ENCODE data around the gene CALN1.

CALN1 gene

DNA sequence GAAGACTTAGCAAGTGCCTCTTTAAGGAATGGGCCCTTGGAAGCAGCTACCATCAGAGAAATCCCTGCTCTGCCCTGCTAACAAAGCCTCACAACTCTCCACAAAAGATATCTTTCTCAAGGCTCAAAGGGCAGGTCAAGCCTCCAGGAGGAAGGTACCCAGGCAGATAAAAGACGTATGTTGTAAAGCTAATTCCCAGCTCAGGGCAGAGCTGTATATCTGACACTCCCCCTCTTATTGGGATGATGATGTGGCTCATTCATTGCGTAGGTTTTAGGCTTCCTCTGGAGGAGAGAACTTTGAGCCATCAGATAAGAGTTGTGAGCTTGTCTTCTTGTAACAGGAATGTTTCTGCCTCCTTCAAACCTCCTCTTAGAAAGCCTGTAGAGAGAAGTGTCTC, 145.4 kb downstream of the CALN1 start:
- no peak overlapping the region for H3K27ac ChIP-seq (ENCODE audit: poor library complexity, severe bottlenecking)
- DNase-seq (ENCODE audit: low spot score) (no peak), ATAC-seq (ENCODE audit: low read depth) (no peak)
- TF ChIP-seq, protein P1, sequence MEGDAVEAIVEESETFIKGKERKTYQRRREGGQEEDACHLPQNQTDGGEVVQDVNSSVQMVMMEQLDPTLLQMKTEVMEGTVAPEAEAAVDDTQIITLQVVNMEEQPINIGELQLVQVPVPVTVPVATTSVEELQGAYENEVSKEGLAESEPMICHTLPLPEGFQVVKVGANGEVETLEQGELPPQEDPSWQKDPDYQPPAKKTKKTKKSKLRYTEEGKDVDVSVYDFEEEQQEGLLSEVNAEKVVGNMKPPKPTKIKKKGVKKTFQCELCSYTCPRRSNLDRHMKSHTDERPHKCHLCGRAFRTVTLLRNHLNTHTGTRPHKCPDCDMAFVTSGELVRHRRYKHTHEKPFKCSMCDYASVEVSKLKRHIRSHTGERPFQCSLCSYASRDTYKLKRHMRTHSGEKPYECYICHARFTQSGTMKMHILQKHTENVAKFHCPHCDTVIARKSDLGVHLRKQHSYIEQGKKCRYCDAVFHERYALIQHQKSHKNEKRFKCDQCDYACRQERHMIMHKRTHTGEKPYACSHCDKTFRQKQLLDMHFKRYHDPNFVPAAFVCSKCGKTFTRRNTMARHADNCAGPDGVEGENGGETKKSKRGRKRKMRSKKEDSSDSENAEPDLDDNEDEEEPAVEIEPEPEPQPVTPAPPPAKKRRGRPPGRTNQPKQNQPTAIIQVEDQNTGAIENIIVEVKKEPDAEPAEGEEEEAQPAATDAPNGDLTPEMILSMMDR (IDR thresholded peaks at IDR 0.05; ENCODE audit: poor library complexity, severe bottlenecking), result no peak
- H3K36me3 ChIP-seq (ENCODE audit: low read depth), result no peaks in the 10 kb centered on the region
- H3K9me3 ChIP-seq (ENCODE audit: severe bottlenecking), result no peaks in the 10 kb centered on the region
- no peak overlapping the region for H3K4me3 ChIP-seq (ENCODE audit: severe bottlenecking)
- no peaks in the 10 kb centered on the region for H3K27me3 ChIP-seq (ENCODE audit: insufficient read depth, poor library complexity, severe bottlenecking)
- H3K4me1 ChIP-seq (ENCODE audit: insufficient read depth, poor library complexity, severe bottlenecking), result no peaks in the 10 kb centered on the region

DNA sequence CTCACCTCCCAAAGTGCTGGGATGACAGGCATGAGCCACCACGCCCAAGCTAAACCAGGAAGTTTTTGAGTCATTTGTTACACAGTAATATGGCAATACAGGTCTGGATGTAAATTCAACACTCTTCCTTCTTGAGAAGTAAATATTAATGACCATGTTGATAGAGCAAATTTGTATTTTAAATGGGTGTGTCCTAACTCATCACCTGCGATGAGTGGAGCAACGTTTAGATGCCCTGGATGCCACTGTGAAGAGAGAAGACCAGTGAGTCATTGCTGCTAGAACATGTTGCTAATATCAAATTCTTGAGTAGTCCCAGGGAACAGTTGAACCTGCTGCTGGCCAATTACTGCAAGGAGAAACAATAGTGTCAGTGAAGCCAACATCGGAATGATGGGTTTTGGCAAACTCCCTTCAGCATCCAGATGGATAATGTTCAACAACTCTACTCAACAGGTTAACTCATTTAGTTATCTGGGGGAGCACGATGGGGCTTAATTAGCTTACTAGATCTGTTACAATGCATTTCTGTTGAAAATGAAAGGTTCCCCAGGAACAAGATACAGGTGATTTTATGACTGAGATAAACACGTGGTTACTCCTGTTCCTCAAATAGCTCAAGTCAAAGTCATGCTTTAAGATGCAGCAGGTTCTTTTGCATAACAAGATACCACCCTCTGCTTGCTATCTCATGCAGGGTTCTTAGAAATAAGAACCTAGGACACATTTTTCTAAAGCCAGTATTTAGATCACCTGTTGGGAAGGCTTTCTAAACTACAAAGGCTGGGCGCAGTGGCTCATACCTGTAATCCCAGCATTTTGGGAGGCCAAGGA, 146.8 kb downstream of the CALN1 start:
- H3K9me3 ChIP-seq (ENCODE audit: severe bottlenecking), result no peaks in the 10 kb centered on the region
- no peak overlapping the region for H3K27ac ChIP-seq (ENCODE audit: poor library complexity, severe bottlenecking)
- ATAC-seq (ENCODE audit: low read depth) (no peak), DNase-seq (ENCODE audit: low spot score) (no peak)
- H3K27me3 ChIP-seq (ENCODE audit: insufficient read depth, poor library complexity, severe bottlenecking), result no peaks in the 10 kb centered on the region
- no peaks in the 10 kb centered on the region for H3K4me1 ChIP-seq (ENCODE audit: insufficient read depth, poor library complexity, severe bottlenecking)
- H3K36me3 ChIP-seq (ENCODE audit: low read depth), result no peaks in the 10 kb centered on the region
- TF ChIP-seq, protein P1 (IDR thresholded peaks at IDR 0.05; ENCODE audit: poor library complexity, severe bottlenecking), result no peak
- no peak overlapping the region for H3K4me3 ChIP-seq (ENCODE audit: severe bottlenecking)

DNA sequence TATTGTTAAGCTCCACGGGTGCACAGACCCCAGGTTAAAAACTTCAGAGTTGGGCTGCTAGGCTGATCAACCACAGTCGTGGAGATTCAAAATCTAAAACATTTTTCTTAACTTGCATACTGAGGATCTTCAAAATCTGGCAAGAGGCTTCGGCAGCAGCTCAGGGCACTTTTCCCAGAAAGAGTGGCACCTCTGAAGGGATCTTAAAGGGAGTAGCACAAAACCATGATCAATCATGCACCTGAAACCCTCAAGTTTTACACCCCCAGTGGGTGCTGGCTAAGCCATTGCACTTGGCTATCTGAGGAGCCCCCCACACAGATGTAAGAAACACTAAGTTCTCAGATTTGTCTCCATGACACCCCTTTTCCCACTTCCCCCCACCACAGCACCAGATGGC, 151.7 kb downstream of the CALN1 start:
- no peak for ATAC-seq (ENCODE audit: low read depth)

DNA sequence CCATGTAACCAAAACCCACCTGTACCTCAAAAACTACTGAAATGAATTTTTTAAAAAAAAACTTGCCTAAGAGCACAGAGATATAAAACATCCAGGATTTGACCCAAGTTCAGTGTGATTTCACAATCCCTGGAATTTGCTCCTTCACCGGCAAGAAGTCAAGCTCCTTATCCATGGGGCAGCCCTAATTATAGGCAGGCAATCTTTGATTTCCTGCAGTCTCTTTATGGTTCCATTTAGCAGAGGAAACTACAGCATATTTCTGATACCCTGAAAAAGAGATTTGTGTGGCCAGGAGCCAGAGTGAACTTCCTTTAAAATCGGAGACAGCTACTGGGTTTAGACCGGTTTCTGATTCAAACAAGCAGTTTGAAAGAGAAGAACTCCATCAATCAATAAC, 154.1 kb downstream of the CALN1 start:
- Histone ChIP-seq H3K27me3 (ENCODE audit: insufficient read depth, poor library complexity, severe bottlenecking) (no peaks in the 10 kb centered on the region), H3K9me3 (ENCODE audit: severe bottlenecking) (no peaks in the 10 kb centered on the region), H3K4me1 (ENCODE audit: insufficient read depth, poor library complexity, severe bottlenecking) (no peaks in the 10 kb centered on the region), H3K27ac (ENCODE audit: poor library complexity, severe bottlenecking) (no peak overlapping the region), H3K4me3 (ENCODE audit: severe bottlenecking) (no peak overlapping the region), H3K36me3 (ENCODE audit: low read depth) (no peaks in the 10 kb centered on the region)
- ATAC-seq (ENCODE audit: low read depth), result no peak
- TF ChIP-seq, protein P1 (IDR thresholded peaks at IDR 0.05; ENCODE audit: poor library complexity, severe bottlenecking), result no peak
- no peak for DNase-seq (ENCODE audit: low spot score)

More for the DNA sequence above, 151.7 kb downstream of the CALN1 start:
- Histone ChIP-seq H3K9me3 (ENCODE audit: severe bottlenecking) (no peaks in the 10 kb centered on the region), H3K4me3 (ENCODE audit: severe bottlenecking) (no peak overlapping the region), H3K36me3 (ENCODE audit: low read depth) (no peaks in the 10 kb centered on the region), H3K27me3 (ENCODE audit: insufficient read depth, poor library complexity, severe bottlenecking) (no peaks in the 10 kb centered on the region), H3K4me1 (ENCODE audit: insufficient read depth, poor library complexity, severe bottlenecking) (no peaks in the 10 kb centered on the region), H3K27ac (ENCODE audit: poor library complexity, severe bottlenecking) (no peak overlapping the region)
- TF ChIP-seq, protein P1 (IDR thresholded peaks at IDR 0.05; ENCODE audit: poor library complexity, severe bottlenecking), result no peak
- no peak for DNase-seq (ENCODE audit: low spot score)

DNA sequence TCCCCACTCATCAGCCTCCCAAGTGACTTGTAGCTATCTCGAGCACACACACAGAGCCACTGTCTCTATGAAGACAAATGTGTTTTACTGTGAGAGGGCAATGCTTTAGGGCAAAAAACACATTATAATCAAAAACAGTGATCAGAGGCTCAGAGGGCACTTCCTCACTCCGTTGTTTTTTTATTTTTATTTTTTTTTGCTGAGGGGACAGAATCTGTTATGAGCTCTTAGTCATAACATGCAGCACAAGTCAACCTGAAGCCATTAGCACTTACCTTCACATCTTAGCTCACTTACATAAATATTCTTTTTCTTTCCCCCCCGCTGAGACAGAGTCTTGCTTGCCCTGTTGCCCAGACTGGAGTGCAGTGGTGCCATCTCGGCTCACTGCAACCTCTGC, 157.7 kb downstream of the CALN1 start:
- Histone ChIP-seq H3K27ac (ENCODE audit: poor library complexity, severe bottlenecking) (no peak overlapping the region), H3K4me1 (ENCODE audit: insufficient read depth, poor library complexity, severe bottlenecking) (no peaks in the 10 kb centered on the region), H3K9me3 (ENCODE audit: severe bottlenecking) (no peaks in the 10 kb centered on the region), H3K27me3 (ENCODE audit: insufficient read depth, poor library complexity, severe bottlenecking) (no peaks in the 10 kb centered on the region), H3K4me3 (ENCODE audit: severe bottlenecking) (no peak overlapping the region), H3K36me3 (ENCODE audit: low read depth) (no peaks in the 10 kb centered on the region)
- TF ChIP-seq, protein P1 (IDR thresholded peaks at IDR 0.05; ENCODE audit: poor library complexity, severe bottlenecking), result no peak
- DNase-seq (ENCODE audit: low spot score), result no peak
- no peak for ATAC-seq (ENCODE audit: low read depth)

Measured in RWPE2 (cell line).